Skeletal muscle cell (primary cell): ENCODE measurements around the gene ESR2.

Experiments used
- DNase-seq: peaks from one replicate; pipeline ENCODE4 v3.0.0-alpha.2; 2010; ENCODE audit warnings: low read depth
- H3K4me3 ChIP-seq: 2 replicates; pipeline ENCODE4 v1.5.1; 2011; ENCODE audit warnings: low read depth, mild to moderate bottlenecking, control low read depth, low read length, moderate library complexity

ESR2 gene

DNA sequence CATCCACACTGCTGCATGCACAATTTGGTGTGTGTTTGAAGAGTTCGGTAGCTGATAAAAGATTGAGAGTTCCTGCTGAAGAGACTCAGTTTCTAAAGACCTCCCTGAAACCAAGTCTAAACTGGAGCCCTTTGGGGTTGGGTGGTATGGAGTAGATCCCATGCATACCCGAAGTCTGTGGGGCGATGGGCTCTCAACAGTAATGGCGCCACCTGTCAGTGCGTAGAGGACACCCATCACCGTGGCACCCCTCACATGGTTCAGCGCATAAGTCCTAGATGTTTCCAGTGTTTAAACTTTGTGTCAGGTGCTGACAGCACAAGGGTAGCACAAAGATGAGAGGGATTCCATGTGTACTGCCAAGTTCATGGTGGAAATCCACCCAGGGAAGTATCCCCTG lies 85.9 kb downstream of the ESR2 start:
- no peak overlapping the region for H3K4me3 ChIP-seq
- DNase-seq: no peak

DNA sequence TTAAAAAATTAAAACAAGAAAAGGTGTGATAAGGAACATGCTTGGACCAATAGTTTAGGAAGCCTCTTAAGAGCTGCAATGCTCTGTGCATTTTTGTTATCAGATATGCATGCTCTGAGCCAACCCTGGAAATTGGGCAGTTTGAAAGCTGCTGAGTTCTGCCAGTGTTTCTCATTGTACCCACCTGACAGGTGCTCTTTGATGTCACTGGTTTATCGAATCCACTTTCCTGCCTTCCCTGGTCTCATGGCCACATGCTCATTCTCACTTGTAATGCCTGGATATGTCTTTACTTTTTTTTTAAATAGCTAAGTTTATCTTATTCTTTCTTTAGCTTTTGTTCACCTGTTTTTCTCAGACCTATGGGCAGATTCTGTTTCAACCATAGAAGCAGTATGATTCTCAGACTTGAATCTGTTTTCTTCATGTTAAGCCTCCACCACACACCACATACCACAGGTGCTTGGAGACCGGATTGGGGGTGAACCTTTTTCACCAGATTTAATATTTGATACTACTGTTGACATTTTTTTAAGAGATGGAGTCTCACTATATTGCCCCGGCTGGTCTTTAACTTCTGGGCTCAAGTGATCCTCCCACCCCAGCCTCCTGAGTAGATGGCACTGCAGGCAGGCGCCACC lies 90.7 kb downstream of the ESR2 start:
- no peak overlapping the region for H3K4me3 ChIP-seq
- no peak for DNase-seq

DNA sequence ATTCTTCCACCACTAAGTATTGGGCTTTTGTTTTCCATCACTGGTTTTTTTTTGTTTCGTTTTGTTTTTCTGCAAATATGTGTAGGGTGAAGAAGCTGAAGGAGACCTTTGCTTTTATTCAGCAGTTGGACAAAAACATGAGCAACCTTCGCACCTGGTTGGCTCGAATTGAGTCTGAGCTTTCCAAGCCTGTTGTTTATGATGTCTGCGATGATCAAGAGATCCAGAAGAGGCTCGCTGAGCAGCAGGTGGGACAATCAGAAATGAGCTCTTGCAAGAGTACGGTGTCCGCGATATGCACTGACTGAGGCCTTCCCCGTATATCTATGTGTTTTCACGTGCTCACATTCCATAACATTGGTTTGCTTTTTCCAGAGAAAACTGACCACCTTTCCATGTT lies 91.5 kb downstream of the ESR2 start:
- no peak overlapping the region for H3K4me3 ChIP-seq
- no peak for DNase-seq

DNA sequence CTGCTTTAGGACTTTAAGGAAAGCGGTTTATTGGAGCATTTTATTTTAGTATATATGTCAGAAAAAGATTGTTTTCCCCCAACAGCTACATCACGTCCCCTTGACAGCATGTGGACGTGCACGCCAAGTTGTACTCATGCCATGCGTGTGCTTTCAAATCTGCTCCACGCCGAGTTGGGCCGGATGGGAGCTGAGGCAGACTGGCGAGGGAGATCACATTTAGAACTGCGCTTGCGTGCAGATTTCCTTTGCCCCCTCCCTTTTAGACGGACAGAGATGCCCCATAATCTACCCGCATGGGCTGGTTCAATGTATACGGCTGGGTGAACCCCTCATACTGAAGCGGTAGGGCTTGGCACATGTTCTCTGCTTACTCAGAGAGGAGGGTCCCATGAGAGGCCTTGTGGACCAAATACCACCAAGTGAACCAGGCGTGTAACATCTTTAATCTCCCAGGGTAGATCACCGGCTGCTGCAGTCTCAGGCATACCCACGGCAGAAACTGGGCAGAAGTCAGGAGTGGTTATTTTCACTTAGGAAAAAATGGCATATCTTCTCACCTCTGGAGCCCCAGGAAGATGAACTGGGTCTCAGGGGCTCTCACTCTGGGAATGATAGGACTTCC lies 92.1 kb downstream of the ESR2 start:
- H3K4me3 ChIP-seq: no peak overlapping the region
- no peak for DNase-seq

DNA sequence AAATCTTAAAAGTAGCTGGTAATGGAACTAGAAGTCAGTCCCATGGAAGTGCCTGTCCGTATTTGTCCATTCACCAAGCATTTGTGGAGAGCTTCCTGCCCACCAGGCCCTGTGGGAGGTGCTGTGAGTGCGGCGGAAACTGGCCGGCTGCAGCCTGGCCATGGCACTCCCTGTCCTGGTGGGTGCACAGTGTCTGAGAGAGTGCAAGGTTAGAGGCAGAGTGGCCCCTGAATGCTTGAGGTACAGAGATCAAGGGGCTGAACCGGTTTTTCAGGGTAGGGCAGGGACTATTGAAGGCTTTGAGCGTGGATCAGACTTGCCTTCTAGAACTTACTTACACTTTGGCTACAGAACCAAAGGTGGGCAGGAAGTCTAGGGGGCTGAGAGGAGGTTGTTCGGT lies 92.9 kb downstream of the ESR2 start:
- no peak for DNase-seq

DNA sequence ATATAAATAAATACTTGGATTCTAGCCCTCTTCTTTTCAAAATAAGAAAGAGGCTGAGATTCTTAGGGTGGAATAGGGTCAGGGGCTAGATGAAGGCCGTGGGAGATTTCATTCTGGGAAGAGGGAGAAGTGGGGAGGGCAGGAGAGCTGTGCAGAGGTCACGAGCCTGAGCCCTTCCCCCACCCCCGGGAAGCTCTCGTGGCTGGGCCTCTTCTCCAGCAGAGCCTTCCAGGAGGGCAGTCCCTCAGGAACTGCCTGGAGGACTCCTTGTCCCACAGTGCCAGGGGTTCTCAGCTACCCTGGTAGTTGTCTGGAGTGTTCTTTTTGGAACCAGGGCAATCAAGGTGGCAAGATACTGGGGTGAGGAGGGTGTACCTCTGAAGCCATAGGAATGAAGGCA lies 94.0 kb downstream of the ESR2 start:
- H3K4me3 ChIP-seq: no peak overlapping the region
- no peak for DNase-seq

More for the DNA sequence above, 92.9 kb downstream of the ESR2 start:
- H3K4me3 ChIP-seq: no peak overlapping the region

GRCh38 chr14:64198486-64198885 lies 95.7 kb downstream of the ESR2 start:
- H3K4me3 ChIP-seq: no peak overlapping the region
- no peak for DNase-seq

- H3K4me3 ChIP-seq: no peak overlapping the region
- DNase-seq: no peak
These were observed 96.2 kb downstream of the ESR2 start for GRCh38 chr14:64197996-64198395.

GRCh38 chr14:64196814-64197411 lies 97.3 kb downstream of the ESR2 start:
- DNase-seq: no peak
- peak overlapping the region; percentile 57 for H3K4me3 ChIP-seq

- H3K4me3 ChIP-seq: no peak overlapping the region
- DNase-seq: no peak
These were observed 98.1 kb downstream of the ESR2 start for GRCh38 chr14:64196056-64196455.

DNA sequence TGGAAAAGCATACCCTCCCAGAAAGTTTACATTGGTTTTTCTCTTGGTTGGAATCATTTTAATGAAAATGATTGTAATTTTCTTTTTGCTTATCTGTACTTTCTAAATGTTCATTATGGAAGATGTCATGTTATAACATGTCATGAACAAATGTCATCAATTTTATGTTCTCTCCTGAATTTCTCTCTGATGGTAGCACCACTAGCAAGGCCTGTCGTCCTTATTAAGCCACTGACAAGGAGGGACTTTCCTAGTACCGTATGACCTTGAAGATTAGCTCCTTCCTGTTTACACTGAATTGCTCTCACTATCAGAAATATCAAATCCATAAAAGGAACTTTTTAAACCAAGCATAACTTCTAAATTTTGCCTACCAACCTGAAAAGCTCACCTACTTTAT lies 99.0 kb downstream of the ESR2 start:
- H3K4me3 ChIP-seq: no peak overlapping the region
- no peak for DNase-seq

DNA sequence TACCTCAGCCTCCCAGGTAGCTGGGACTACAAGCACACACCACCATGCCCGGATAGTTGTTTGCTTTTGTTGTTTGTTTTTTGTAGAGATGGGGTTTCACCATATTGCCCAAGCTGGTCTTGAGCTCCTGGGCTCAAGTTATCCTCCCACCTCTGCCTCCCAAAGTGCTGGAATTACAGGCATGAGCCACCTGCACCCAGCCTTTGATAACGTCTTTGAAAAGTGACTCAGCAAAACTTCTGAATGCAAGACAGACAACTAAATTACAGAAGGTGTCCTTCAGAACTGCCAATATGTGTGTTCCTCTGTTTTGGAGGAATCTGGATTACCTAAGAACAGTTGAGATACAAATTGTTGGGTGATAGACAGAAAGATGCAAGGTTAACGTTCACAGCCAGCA lies 99.8 kb downstream of the ESR2 start:
- no peak overlapping the region for H3K4me3 ChIP-seq
- DNase-seq: no peak

- H3K4me3 ChIP-seq: no peak overlapping the region
- DNase-seq: no peak
These were observed 100.3 kb downstream of the ESR2 start for GRCh38 chr14:64193821-64194220.

- H3K4me3 ChIP-seq: no peak overlapping the region
- DNase-seq: peak; percentile 67
These were observed 102.4 kb downstream of the ESR2 start for GRCh38 chr14:64191756-64192155.

DNA sequence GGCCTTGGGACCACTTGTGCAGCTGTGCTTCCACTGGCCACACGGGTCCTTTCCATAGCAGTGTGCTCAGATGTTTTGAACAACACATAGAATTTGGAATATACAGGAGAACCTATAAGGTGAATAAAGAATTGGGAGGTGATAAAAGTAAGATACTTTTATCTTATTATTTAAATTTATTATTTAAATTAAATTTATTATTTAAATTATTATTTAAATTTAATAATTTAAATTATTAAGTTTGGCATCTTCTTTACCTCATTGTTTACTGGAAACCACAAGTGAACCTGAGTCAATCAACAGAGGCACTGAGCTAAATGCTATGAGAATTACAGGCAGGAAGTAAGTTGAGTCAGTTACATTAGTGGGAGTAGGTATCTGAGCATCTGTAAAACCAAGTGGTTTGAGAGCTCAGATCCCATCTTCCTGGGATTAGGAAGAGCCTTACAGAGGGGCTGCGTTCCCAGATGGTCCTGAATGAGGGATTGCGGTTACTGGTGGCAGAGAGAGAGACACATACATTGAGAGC lies 103.1 kb downstream of the ESR2 start:
- H3K4me3 ChIP-seq: no peak overlapping the region
- DNase-seq: no peak

GRCh38 chr14:64187331-64187730 lies 106.8 kb downstream of the ESR2 start:
- no peak overlapping the region for H3K4me3 ChIP-seq

GRCh38 chr14:64186231-64187129 lies 107.7 kb downstream of the ESR2 start:
- H3K4me3 ChIP-seq: no peak overlapping the region
- DNase-seq: no peak

More at GRCh38 chr14:64187331-64187730, 106.8 kb downstream of the ESR2 start:
- no peak for DNase-seq

DNA sequence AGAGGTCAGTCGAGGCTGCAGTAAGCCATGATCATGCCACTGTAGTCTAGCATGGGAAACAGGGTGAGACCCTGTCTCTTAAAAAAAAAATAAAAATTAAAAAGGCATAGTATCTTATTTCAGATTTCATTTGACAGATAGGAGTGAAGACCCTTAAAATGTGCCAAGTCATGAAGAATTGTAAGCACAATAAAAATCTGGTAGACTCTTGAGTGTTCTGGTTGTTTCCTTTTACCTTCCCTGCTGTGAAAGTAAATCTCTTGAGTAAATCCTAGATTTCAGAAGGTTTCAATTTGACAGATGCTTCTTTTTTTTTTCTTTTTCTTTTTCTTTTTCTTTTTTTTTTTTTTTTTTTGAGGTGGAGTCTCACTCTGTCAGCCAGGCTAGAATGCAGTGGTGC lies 109.0 kb downstream of the ESR2 start:
- H3K4me3 ChIP-seq: no peak overlapping the region

GRCh38 chr14:64184103-64184729 lies 110.0 kb downstream of the ESR2 start:
- H3K4me3 ChIP-seq: no peak overlapping the region
- no peak for DNase-seq

More for the DNA sequence above, 109.0 kb downstream of the ESR2 start:
- no peak for DNase-seq
